ENCODE measurements around the gene PTPRT.

DNA sequence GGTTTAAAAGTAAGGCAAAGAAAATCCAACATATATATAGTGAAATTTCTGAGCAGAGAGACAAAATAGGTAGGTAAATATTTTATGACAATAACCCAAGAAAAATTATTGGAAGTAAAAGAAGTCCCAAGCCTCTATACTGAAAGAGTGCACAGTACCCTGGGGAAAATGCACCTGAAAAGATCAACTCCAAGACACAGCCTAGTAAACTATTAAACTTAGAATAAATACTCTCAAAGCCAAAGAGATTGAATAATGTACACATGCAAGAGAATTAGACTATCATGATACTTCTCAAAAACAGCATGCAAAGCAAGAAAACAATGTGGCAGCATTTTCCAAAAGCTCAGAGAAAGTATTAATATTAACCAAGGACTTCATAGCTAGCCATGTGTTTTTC lies 894.7 kb downstream of the PTPRT start:
- TF ChIP-seq, protein P1, sequence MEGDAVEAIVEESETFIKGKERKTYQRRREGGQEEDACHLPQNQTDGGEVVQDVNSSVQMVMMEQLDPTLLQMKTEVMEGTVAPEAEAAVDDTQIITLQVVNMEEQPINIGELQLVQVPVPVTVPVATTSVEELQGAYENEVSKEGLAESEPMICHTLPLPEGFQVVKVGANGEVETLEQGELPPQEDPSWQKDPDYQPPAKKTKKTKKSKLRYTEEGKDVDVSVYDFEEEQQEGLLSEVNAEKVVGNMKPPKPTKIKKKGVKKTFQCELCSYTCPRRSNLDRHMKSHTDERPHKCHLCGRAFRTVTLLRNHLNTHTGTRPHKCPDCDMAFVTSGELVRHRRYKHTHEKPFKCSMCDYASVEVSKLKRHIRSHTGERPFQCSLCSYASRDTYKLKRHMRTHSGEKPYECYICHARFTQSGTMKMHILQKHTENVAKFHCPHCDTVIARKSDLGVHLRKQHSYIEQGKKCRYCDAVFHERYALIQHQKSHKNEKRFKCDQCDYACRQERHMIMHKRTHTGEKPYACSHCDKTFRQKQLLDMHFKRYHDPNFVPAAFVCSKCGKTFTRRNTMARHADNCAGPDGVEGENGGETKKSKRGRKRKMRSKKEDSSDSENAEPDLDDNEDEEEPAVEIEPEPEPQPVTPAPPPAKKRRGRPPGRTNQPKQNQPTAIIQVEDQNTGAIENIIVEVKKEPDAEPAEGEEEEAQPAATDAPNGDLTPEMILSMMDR (IDR thresholded peaks at IDR 0.05): no peak
- TF ChIP-seq POLR2A (IDR thresholded peaks at IDR 0.05): no peak
